Activated gamma-delta T cell treated with anti-CD3 and anti-CD28 coated beads, Interleukin-2, amount 50 U/mL, for 16 hours (primary cell): ENCODE results near the gene SMNDC1.
"Not testable (repeated sequence)": the region's sequence is repeated elsewhere in the genome, so short reads cannot be mapped to it uniquely, and the experiment has no call there.

ENCODE experiments used
- DNase-seq: peaks from one replicate; pipeline ENCODE4 v3.0.0-alpha.2; 2020; ENCODE audit warnings: low read depth

SMNDC1 gene

DNA sequence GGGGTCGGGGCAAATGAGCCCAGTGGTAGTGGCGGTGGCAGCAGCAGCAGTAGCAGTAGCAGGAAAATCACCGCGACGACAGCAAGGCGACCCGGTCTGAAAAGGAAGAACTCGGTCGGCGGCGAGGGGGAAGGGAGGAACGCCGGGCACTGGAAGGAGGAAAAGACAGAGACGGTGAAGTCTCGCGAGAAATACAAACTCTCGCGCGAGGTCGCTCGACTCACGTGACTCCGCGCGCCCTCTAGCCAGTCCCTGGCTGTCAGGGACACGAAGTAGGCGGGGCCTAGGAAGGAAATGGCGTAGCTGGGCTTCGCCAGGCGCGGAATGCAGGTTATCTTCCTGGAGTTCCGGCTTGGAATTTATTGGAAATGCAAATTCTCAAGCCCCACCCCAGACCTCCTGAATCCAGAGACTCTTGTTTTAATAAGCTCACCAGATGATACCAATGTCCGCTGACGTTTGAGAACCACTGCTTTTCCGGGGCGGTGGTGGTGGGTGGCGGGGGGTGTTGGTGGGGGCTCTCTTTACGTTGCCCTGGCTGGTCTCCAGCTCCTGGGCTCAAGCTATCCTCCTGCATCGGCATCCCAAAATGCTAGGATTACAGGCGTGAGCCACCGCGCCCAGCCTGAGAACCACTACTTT lies at the start of gene SMNDC1:
TSS of gene SMNDC1 (minus strand) at position 141 of the 642 bp plus-strand sequence. CDS start 1,333 bp downstream, outside the sequence.
- peak; percentile 93 for DNase-seq

DNA sequence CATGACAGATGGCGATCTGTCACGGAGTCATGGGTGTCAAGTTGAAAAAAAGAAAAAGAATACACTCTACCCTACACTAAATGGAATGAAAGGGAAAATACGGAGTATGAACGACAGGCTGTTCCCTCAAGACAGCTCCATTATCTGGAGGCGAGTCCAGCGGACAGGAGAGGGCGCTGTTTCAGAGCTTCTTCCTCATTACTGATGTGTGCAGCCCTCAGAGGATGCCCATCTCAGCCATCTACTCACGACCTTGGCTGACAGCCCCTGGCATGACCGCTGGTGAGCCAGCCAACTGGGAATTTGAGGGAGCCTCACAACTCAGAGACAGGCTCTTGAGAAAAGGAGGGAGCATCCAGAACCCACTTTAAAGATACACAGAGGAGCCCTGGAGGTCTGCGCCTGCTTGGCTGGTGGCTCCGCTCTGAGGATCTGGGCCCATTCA lies 49.6 kb upstream of the SMNDC1 start:
- peak; percentile 69 for DNase-seq

DNA sequence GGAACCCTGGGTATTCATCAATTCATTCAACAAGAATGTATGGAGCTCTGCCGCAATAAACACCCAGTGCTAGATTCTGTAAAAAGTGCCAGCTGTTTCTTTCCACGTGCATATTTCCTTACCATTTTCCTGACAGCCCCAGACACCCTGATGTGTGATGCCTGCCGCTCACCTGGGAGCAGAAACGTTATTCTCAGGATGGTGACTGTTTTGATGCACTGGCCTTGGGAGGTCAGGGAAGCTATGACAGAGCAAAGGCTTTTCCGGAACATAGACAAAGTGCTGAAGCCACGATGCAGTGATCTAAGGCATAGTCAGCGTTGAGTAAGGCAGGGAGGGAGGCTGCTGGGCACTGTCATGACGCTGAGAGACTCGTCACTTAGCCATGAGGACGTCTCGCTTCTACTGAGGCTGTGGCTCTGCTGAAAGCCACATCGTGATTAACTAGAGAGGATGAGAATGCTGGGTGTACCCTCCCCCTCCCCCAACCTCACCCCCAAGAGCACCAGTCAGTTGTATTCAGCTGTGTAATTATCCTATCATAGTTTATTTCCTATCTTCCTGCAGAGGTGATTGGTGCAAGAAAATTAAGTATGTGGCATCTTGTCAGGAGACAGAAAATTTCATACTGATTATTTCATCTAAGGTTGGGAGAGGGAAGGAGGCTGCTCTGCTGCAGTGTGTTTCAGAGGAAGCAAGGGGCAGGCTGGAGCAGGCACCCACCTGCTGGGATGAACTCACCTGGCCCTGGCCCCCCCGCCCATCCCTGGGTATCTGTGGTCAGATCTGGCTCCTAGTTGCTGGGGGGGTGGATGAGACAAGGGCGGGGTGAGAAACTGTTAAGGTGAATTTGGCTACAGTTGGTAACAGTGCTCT lies 48.8 kb upstream of the SMNDC1 start:
- DNase-seq: peak; percentile 34

DNA sequence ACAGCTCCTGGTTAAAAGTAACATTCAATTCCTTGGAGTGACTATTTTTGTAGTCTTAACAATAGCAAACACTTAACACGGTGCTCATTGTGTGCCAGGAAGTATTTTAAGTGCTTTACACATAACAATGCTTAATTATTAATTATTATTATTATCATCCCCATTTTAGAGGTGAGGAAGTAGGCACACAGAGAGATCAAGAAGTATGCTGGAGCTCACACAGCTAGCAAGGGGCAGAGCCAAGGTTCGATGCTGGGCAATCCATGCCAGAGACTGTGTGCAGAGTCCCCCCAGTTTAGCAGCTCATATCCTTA lies 48.2 kb upstream of the SMNDC1 start:
- DNase-seq: no peak

DNA sequence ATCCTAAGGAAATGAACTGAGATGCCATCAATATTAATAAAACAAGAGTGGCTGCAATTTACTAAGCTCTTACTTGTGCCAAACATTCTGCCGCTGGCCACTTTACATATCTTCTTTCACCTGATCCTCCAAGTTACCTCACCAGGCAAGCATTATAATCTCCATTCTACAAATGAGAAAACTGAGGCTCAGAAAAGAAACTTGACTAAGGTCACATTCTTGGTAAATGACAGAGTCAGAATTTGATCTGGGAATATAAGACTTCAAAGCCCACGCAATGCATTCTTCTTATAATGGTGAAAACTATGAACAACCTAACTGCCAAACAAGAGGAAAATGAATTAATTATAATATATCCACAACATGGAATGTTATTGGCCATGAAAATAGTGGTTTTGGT lies 46.1 kb upstream of the SMNDC1 start:
- DNase-seq: no peak

DNA sequence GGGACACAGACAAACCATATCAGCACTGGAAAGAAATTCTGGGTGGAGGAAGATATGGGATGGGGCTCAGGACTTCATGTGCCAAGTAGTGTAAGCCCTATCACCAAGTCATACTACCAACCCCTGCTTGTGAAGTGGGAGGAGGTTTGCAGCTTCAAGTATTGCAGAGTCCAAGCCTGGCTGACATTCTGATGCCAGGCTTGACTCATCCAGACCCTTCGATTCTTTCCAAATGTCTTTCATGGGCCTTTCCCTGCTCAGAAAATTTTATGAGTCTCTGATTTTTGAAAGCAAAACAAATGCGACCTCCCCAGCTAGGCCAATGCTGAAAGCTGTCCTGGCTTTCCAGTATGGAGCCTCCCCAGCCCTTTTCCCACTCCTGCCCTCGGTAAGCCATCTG lies 45.1 kb upstream of the SMNDC1 start:
- DNase-seq: no peak

DNA sequence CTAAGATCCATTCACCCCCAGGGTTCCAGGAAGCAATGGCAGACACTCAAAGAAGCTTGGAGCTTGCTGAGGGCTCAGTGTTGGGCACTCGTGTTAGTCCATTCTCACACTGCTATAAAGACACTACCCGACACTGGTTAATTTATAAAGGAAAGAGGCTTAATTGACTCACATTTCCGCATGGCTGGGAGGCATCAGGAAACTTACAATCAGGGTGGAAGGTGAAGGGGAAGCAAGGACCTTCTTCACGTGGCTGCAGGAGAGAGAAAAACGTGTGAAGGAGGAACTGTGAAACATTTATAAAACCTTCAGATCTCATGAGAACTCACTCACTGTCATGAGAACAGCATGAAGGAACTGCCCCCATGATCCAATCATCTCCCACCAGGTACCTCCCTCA lies 44.7 kb upstream of the SMNDC1 start:
- no peak for DNase-seq

DNA sequence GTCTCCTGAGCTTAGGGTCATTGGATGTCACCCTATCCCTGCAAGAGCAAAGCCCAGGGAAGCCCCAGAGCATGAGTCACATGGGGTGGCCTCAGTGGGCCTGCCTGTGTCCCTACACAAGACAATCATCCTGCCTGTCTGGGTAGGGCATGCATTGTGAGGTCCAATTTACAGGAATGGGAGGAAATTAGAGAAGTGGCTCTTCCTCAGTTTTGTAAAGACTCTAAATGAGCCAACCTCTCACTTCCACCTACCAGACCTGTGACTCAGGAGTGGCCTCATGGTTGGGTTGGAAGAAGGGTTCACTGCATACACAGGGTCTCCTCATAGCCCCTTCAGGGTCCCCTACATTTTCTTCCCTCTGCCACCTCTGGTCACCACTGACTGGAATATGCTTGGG lies 43.6 kb upstream of the SMNDC1 start:
- DNase-seq: no peak

DNA sequence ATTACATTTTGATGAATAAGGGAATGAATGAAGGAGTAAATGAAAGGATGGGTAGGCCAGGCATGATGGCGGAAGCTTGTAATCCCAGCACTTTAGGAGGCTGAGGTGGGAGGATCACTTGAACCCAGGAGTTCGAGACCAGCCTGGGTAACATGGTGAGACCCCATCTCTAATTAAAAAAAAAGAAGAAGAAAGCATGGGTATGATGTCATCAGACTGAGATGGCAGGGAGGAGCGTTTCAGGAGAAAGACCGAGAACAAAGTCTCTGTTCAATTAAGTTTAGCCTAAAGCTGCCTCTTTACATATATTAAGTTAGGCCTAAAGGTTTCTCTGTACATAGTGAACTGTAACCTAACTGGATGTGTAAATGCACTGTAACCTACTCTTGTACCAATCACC lies 42.2 kb upstream of the SMNDC1 start:
- no peak for DNase-seq

DNA sequence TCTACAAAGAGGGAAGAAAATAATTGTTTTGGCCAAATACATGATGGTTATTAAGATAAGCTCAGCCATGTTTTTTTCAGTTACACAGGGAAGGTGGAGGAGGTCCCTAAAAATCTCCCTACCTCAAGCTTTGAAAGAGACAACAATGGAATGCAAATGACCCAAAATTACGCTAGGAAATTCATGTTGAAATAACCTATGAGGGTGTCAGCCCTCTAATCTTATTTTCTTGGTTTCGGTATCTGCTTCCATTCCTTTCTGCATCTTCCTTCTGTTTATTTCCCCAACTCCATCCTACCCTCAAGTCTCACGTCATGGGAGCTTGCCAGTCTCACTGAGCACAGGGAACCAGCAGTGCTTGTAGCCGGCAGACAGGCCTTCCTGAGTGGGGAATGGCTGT lies 40.6 kb upstream of the SMNDC1 start:
- DNase-seq: no peak

DNA sequence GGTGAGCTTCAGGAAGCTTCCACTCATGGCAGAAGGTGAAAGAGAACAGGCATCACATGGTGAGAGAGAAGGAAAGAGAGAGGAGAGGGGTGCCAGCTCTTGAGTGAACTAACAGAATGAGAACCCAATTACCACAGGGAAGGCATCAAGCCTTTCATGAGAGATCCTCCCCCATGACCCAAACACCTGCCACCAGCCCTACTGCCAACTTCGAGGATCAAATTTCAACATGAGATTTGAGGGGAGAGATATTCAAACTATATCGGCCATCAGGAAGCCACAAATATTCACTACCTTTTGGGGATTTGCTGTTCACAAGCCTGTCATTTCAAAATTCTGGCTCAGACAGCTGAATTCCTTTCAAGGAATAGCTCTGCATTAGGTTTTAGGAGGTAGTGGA lies 39.9 kb upstream of the SMNDC1 start:
- no peak for DNase-seq

DNA sequence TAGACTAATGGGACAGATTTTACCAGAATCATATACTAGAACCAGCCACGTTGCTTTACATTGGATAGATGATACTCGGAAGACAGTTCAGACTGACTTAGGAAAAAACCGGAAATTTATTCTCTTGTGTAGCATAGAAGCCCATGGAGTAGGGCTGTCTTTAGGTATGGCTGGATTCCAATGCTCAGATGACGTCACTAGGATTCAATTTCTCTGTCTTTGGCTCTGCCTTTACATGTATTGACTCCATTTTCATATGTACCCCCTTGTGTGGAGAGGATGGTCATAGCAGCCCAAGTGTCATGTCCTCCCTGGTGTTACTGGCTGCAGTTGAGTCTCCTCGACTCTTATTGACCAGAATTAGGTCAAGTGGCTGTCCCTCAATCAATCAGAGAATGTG lies 39.2 kb upstream of the SMNDC1 start:
- no peak for DNase-seq

DNA sequence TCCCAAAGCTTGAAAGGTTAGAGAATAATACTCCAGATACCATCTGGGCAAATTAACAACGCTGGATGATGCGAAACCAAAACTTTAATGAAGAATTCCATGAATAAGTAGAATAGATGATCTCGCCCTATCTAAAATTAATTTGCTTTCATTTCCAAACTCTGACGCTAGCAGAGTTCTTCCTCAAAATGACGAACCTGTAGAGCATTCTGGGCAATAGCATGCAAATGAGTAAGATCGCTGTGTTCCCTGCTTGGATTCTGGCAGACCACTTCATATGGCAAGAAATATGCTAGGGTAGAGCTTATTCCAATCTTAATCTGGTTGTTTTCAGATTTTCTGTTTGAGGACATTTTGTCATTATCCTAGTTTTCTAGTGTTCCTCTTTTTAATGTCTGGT lies 36.1 kb upstream of the SMNDC1 start:
- DNase-seq: no peak

DNA sequence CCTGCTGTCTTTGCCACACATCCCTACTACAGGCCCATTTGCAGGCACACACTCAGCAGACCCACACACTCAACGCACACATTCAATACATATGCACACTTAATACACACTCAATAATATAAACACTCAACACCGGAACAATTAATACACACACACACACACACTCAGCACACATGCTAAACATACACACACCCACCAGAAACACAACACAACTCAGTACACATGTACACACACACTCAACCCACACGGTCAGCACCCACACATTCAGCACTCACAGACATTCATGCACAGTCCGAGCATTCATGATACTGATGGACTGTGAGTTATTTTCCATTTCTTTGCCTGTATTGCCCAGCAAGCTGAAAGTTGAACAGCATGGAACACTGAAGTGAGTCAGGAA lies 35.4 kb upstream of the SMNDC1 start:
- no peak for DNase-seq

DNA sequence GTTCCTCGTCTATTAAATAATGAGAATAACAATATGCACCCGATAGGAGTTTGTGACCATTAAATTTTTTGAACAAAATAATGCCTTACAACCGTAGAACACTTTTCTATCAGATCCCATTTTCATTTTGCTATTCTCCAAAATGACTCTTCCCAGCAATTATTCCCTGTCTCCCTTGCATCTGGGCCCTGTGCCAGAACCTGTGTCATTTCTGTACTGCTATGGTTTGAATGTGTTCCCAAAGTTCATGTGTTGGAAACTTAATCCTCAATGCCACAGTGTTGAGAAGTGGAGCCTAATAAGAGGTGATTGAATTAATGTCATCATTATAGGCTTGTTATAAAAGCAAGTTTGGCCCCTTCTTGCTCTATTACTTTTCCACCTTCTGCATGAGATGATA lies 33.2 kb upstream of the SMNDC1 start:
- no peak for DNase-seq

DNA sequence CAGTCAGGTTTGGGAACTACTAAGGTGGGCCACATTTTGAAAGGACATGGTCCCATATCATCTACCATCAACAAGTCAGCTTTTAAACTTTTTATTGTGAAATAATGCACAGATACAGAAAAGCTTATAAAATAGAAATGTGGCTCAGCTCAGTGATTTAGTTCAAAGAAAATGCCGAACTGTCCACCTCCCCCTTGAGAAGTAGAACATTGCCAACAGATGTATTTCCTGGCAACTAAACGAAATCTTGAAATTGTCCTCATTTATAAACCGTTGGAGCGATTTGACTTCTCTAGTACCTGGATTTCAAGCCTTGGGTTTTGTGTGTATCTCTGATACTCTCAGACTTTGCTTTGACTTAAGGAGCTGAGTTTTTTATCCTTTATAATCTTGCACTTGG lies 32.7 kb upstream of the SMNDC1 start:
- no peak for DNase-seq

DNA sequence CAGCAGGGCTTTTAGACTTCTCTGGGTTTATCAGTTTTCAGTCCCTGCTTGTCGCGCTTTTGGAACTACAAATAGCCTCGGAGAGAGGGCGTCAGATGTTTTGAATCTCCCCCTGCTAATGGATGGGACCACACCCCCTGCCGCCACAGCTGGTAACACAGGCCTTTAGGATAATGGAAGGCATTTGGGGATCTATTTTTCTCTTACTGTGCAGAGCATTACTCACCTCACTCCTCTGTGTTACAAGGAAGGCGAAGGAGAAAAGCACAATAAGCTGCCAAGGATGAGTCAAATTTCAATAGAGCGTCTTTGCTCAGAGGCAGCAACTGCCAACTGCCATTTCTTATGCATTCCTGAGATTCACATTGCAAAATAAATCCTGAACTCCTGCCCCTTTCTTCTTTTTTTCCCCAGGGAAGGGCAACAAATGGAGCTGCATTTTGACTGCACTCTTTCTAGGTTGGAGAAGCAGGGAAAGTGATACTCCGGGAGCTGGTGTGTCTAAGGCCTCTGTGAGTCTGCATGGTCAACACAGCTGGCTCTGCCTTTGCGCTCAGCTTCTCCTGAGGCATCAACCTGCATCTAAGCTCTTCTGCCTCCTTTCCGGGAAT lies 31.5 kb upstream of the SMNDC1 start:
- no peak for DNase-seq

DNA sequence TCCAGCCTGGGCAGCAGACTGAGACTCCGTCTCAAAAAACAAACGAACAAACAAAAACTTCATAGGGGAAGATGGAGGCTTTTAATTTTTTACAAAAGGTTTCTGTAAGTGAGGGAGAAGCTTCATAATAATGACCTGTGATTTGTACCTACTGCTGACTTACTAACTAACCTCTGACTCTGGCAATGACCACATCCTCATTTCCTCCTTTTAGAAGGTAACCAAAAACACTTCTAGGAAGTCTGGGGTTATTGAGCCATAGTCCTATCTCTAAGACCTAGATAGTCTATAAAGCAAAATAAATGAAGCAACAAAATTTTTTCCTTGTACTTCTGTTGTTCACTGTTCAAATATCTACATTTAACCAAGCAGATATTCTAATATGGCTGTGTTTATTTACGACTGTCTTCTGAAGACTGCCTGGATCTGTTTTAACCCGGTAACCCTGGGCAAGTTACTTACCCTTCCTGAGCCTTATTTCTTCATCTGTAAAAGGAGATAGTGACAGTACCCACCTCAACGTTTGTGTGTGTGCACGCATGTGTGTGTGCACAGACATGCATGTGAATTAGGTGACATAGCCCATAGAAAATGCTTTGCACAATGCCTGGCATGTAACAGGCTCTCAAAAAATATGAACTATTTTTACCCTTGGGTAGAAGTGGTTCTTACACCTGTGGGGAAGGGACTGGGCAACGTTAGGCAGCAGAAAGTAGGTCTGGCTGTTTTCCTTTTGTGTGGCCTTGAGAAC lies 30.8 kb upstream of the SMNDC1 start:
- no peak for DNase-seq

DNA sequence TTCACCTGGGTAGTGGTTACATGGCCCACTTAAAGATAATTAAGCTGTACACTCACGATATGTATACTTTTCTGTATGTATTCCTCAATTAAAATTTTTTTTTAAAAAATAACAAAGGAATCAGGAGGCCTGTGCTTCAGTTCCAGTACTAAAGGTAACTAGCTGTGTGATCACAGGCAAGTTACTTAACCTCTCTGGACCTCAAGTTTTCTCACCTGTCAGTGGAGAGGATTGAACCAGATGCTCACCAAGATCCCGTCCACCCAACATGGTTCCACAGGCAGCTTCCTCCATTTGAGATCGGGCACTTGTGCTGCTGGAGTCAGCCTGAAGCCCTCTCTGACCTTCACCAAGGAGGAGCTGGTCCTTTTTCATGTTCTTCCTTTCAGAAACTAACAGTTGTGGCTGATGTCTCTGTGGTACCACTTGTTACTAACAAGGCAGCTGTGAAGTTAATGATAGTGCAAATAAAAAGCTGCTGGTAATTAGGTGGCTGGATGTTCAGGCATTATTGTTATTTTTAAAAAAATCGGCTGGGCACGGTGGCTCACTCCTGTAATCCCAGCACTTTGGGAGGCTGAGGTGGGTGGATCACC lies 29.4 kb upstream of the SMNDC1 start:
- DNase-seq: no peak

DNA sequence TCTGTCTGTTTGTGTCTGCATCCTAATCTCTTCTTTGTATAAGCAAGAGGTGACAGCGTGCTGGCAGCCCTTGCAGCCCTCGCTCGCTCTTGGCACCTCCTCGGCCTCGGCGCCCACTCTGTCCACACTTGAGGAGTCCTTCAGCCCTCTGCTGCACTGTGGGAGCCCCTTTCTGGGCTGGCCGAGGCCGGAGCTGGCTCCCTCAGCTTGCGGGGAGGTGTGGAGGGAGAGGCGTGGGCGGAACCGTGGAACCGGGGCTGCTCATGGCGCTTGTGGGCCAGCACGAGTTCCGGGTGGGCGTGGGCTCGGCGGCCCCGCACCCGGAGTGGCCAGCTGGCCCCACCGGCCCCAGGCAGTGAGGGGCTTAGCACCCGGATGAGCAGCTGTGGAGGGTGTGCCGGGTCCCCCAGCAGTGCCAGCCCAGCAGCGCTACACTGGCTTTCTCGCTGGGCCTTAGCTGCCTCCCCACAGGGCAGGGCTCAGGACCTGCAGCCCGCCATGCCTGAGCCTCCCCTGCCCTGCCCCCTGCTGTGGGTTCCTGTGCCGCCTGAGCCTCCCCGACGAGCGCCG lies 26.6 kb upstream of the SMNDC1 start:
- not testable (repeated sequence) for DNase-seq

DNA sequence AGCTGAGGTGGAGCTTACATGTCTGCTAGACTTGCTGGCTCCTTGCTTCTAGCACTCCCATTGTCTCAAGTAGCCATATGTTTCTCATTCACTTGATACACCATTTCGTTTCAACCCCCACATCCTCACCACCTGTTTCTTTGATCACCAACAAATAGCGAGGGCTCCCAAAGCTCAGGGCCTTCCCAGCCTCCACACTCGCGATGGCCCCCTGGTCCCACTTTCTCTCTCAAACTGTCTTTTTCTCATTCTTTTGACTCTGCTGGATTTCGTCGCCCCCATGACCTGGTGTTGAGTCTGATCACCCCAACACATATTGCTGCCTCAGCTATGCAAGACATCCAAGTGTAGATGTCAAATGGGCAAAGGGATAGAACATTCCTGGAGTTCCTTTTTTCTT lies 26.0 kb upstream of the SMNDC1 start:
- DNase-seq: no peak
